GM12878 (cell line): ENCODE measurements around the gene TMEM87A. TPM values are rescaled to one million over a fixed set of nuclear protein-coding genes. Genes with fewer than 3 reads are reported as not detected.
A peak's percentile ranks its signal among the peaks of the same experiment; 100 is the strongest.

Experiments
- CREB1 ChIP-seq: IDR thresholded peaks from 2 replicates; pipeline ENCODE4 v1.6.1; 2012; ENCODE audit warnings: low read depth, mild to moderate bottlenecking, inconsistent platforms
- EGR1 ChIP-seq, 2 experiments: IDR thresholded peaks; 1 replicate in 1 of 2; 2 replicates in 1 of 2; pipeline ENCODE4 v1.6.1; 2011 to 2012; ENCODE audit warnings: low read depth in 2 of 2, low read length in 2 of 2, borderline replicate concordance in 1 of 2, mild to moderate bottlenecking in 1 of 2, moderate library complexity in 1 of 2
- HCFC1 ChIP-seq: fragments of 150-350 bp; IDR thresholded peaks from 2 replicates; pipeline ENCODE4 v1.6.1; 2014; ENCODE audit warnings: low read length
- KAT2A ChIP-seq: conservative IDR thresholded peaks from 2 replicates; pipeline ENCODE4 v1.6.1; 2011; ENCODE audit warnings: low read depth, low read length; ENCODE audit not compliant: control insufficient read depth
- KLF5 ChIP-seq: fragments of 450-650 bp; IDR thresholded peaks from 2 replicates; pipeline ENCODE4 v1.6.1; 2014; ENCODE audit warnings: mild to moderate bottlenecking; ENCODE audit not compliant: partially characterized antibody
- NFYA ChIP-seq: IDR thresholded peaks from 2 replicates; pipeline ENCODE4 v1.6.1; 2011; ENCODE audit warnings: low read depth, mild to moderate bottlenecking, low read length, improper control_type of control experiment, borderline replicate concordance
- NR2C1 ChIP-seq: fragments of 450-650 bp; IDR thresholded peaks from 2 replicates; pipeline ENCODE4 v1.6.1; 2017; ENCODE audit warnings: antibody characterized with exemption, mild to moderate bottlenecking, moderate library complexity
- PAX8 ChIP-seq: fragments of 450-650 bp; IDR thresholded peaks from 2 replicates; pipeline ENCODE4 v1.6.1; 2017; ENCODE audit warnings: mild to moderate bottlenecking, moderate library complexity
- RAD51 ChIP-seq: fragments of 450-650 bp; IDR thresholded peaks from 2 replicates; pipeline ENCODE4 v1.6.1; 2016; ENCODE audit warnings: moderate library complexity, mild to moderate bottlenecking, inconsistent platforms
- SIX5 ChIP-seq: IDR thresholded peaks from 2 replicates; pipeline ENCODE4 v1.6.1; 2011; ENCODE audit warnings: mild to moderate bottlenecking, low read depth, low read length, moderate library complexity; ENCODE audit not compliant: severe bottlenecking
- SMAD1 ChIP-seq: fragments of 450-650 bp; IDR thresholded peaks from 2 replicates; pipeline ENCODE4 v1.6.1; 2018; ENCODE audit warnings: mild to moderate bottlenecking, low read depth; ENCODE audit not compliant: partially characterized antibody
- SMARCA5 ChIP-seq: fragments of 450-650 bp; IDR thresholded peaks from 2 replicates; pipeline ENCODE4 v1.6.1; 2017; ENCODE audit warnings: mild to moderate bottlenecking
- SMC3 ChIP-seq: IDR thresholded peaks from 2 replicates; pipeline ENCODE4 v1.6.1; 2011; ENCODE audit warnings: low read length, improper control_type of control experiment, borderline replicate concordance
- SRF ChIP-seq, 2 experiments: IDR thresholded peaks; 2 replicates each; pipeline ENCODE4 v1.6.1; 2011; ENCODE audit warnings: low read depth in 2 of 2, low read length in 2 of 2, mild to moderate bottlenecking in 1 of 2, moderate library complexity in 1 of 2
- STAT1 ChIP-seq: fragments of 450-650 bp; conservative IDR thresholded peaks from 2 replicates; pipeline ENCODE4 v1.6.1; 2014; ENCODE audit warnings: antibody characterized with exemption, mild to moderate bottlenecking
- ZNF384 ChIP-seq: IDR thresholded peaks from 2 replicates; pipeline ENCODE4 v1.6.1; 2012; ENCODE audit warnings: low read depth, mild to moderate bottlenecking, low read length, improper control_type of control experiment, borderline replicate concordance
- polyA plus RNA-seq, 11 experiments: library from polyadenylated mRNA; depleted of rRNA in 4 of 11; unstranded in 6 of 11; stranded (reverse) in 5 of 11; fragments of >200 nt; fragmentation: Nextera tagmentation in 4 of 11; fragmentation: Illumina TruSeq in 1 of 11; extraction: Ambion mirVana in 4 of 11; extraction: Trizol in 1 of 11; gene quantifications; 1 replicate in 1 of 11; 2 replicates in 10 of 11; pipeline versions ENCODE4 v1.2.1 to v1.2.3, GENCODE V29; 2011 to 2016; ENCODE audit warnings: inconsistent platforms in 2 of 11, missing spikeins in 2 of 11, low read depth in 1 of 11
- total RNA-seq, 4 experiments: library from RNA; depleted of rRNA in 3 of 4; stranded (reverse); fragments of >200 nt in 3 of 4; fragmentation: Illumina TruSeq in 1 of 4; extraction: Trizol in 1 of 4; gene quantifications; 2 replicates each; pipeline versions ENCODE4 v1.2.1 to v1.2.3, GENCODE V29; 2013 to 2021
- TF ChIP-seq, protein P1 (sequence below): fragments of 450-650 bp; IDR thresholded peaks from 2 replicates; pipeline ENCODE4 v1.6.1; 2017; ENCODE audit warnings: mild to moderate bottlenecking, low read depth, inconsistent platforms; ENCODE audit not compliant: poor library complexity, severe bottlenecking
- TF ChIP-seq, protein P2 (sequence below): fragments of 450-650 bp; IDR thresholded peaks from 2 replicates; pipeline ENCODE4 v1.6.1; 2017; ENCODE audit warnings: mild to moderate bottlenecking, moderate library complexity
- TF ChIP-seq, protein P3 (sequence below): fragments of 450-650 bp; IDR thresholded peaks from 2 replicates; pipeline ENCODE4 v1.6.1; 2017; ENCODE audit warnings: mild to moderate bottlenecking, moderate library complexity

Gene TMEM87A
- total and polyA plus RNA-seq, 10 of the 15 experiments (the other 5 are each of a cell fraction or from before 2014, with no cell fraction given): 18.2 to 53.2 (median 33.4) TPM

DNA sequence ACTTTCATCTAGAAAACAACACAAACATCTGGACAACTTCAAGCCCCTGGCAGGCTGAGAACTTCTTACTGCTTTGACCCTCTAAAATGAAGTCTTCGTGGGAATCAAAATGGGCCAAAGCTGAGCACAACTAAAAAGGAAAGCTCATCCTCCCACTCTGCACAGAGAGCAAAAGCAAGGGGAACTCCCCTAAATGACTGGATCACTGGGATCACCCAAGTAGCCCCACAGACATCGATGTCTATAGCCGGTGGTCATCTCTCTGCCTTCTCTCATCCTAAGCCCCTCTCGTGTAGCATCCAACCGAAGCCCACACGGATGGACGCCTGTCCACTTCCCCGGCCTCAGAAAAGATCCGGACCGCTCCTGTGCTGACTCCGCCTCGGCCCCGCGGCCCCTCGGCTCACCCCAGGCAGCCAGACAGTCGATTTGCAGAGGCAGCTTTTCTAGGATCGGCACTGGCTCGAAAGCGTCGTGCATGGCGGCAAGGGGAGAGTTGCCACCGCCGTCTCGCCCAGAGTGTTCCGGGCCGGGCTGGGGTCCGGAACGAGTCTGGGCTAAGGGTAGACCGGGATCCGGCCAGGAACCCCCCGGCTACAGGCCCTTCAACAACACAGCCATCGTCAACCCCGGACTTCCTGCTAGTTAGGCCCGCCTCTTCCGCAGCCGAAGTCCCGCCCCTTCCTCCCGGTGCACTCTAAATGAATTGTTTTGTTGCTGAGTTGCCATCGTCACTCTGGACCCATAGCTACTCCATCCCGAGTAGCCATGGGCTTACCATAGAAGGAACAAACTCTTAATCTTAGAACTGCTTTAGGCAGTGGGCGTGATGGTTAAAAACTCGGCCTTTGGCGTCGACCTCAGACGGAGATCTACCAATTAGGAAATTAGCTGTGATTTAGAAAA lies 65.3 kb downstream of the TMEM87A start, which contains the start of gene VPS39 (continued):
- TF ChIP-seq SMAD1: peak; percentile 43
- no peak for TF ChIP-seq SMARCA5
- TF ChIP-seq, protein P1, sequence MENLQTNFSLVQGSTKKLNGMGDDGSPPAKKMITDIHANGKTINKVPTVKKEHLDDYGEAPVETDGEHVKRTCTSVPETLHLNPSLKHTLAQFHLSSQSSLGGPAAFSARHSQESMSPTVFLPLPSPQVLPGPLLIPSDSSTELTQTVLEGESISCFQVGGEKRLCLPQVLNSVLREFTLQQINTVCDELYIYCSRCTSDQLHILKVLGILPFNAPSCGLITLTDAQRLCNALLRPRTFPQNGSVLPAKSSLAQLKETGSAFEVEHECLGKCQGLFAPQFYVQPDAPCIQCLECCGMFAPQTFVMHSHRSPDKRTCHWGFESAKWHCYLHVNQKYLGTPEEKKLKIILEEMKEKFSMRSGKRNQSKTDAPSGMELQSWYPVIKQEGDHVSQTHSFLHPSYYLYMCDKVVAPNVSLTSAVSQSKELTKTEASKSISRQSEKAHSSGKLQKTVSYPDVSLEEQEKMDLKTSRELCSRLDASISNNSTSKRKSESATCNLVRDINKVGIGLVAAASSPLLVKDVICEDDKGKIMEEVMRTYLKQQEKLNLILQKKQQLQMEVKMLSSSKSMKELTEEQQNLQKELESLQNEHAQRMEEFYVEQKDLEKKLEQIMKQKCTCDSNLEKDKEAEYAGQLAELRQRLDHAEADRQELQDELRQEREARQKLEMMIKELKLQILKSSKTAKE: no peak
- no peak for TF ChIP-seq NFYA
- peak; percentile 86; the same call in 1 of the 2 replicates for TF ChIP-seq STAT1
- TF ChIP-seq HCFC1: peak; percentile 51
- TF ChIP-seq, protein P2, sequence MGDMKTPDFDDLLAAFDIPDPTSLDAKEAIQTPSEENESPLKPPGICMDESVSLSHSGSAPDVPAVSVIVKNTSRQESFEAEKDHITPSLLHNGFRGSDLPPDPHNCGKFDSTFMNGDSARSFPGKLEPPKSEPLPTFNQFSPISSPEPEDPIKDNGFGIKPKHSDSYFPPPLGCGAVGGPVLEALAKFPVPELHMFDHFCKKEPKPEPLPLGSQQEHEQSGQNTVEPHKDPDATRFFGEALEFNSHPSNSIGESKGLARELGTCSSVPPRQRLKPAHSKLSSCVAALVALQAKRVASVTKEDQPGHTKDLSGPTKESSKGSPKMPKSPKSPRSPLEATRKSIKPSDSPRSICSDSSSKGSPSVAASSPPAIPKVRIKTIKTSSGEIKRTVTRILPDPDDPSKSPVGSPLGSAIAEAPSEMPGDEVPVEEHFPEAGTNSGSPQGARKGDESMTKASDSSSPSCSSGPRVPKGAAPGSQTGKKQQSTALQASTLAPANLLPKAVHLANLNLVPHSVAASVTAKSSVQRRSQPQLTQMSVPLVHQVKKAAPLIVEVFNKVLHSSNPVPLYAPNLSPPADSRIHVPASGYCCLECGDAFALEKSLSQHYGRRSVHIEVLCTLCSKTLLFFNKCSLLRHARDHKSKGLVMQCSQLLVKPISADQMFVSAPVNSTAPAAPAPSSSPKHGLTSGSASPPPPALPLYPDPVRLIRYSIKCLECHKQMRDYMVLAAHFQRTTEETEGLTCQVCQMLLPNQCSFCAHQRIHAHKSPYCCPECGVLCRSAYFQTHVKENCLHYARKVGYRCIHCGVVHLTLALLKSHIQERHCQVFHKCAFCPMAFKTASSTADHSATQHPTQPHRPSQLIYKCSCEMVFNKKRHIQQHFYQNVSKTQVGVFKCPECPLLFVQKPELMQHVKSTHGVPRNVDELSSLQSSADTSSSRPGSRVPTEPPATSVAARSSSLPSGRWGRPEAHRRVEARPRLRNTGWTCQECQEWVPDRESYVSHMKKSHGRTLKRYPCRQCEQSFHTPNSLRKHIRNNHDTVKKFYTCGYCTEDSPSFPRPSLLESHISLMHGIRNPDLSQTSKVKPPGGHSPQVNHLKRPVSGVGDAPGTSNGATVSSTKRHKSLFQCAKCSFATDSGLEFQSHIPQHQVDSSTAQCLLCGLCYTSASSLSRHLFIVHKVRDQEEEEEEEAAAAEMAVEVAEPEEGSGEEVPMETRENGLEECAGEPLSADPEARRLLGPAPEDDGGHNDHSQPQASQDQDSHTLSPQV: no peak
- no peak for TF ChIP-seq EGR1 (IDR thresholded peaks at IDR 0.05; ENCODE audit: borderline replicate concordance in 1 of 2, low read depth in 2 of 2, low read length in 2 of 2)
- TF ChIP-seq SMC3: no peak
- no peak for TF ChIP-seq KAT2A
- TF ChIP-seq SRF (IDR thresholded peaks at IDR 0.05; ENCODE audit: low read depth in 2 of 2, low read length in 2 of 2): 0 out of 4 replicates have a peak, but pooled peaks of 1 of the 2 experiments have one; percentile 26
- peak; percentile 16 for TF ChIP-seq SIX5
- no peak for TF ChIP-seq RAD51
- TF ChIP-seq ZNF384: no peak
- TF ChIP-seq PAX8: no peak
- TF ChIP-seq CREB1: peak; percentile 60; the same call in 1 of the 2 replicates
- TF ChIP-seq KLF5: no peak
- no peak for TF ChIP-seq NR2C1
- TF ChIP-seq, protein P3, sequence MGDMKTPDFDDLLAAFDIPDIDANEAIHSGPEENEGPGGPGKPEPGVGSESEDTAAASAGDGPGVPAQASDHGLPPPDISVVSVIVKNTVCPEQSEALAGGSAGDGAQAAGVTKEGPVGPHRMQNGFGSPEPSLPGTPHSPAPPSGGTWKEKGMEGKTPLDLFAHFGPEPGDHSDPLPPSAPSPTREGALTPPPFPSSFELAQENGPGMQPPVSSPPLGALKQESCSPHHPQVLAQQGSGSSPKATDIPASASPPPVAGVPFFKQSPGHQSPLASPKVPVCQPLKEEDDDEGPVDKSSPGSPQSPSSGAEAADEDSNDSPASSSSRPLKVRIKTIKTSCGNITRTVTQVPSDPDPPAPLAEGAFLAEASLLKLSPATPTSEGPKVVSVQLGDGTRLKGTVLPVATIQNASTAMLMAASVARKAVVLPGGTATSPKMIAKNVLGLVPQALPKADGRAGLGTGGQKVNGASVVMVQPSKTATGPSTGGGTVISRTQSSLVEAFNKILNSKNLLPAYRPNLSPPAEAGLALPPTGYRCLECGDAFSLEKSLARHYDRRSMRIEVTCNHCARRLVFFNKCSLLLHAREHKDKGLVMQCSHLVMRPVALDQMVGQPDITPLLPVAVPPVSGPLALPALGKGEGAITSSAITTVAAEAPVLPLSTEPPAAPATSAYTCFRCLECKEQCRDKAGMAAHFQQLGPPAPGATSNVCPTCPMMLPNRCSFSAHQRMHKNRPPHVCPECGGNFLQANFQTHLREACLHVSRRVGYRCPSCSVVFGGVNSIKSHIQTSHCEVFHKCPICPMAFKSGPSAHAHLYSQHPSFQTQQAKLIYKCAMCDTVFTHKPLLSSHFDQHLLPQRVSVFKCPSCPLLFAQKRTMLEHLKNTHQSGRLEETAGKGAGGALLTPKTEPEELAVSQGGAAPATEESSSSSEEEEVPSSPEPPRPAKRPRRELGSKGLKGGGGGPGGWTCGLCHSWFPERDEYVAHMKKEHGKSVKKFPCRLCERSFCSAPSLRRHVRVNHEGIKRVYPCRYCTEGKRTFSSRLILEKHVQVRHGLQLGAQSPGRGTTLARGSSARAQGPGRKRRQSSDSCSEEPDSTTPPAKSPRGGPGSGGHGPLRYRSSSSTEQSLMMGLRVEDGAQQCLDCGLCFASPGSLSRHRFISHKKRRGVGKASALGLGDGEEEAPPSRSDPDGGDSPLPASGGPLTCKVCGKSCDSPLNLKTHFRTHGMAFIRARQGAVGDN: peak; percentile 47; the same call in 1 of the 2 replicates
